ENCODE measurements around the gene KLF9.

DNA sequence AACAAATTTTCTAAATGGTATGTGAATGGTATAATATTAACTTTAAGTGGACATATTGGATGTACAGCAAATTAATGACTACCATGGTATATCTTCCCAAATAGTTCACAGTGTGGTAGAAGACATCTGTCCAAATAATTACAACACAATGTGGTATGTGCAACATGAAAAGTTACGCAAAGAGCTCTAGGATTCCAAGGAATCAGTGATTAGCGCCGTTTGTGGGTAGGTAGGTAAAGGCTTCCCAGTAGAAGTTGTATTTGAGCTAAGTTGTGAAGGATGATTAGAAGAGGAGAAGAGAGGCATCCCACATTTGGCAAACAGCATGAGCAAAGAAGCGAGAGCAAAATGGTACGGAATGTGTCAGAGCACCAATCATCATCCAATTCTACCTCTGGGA, 14.3 kb upstream of the KLF9 start:
- TF ChIP-seq POLR2AphosphoS5 (IDR thresholded peaks at IDR 0.05) (no peak), CTCF (IDR thresholded peaks at IDR 0.05) (no peak)
